Stimulated activated CD4-positive, alpha-beta T cell treated with anti-CD3 and anti-CD28 coated beads, Interleukin-15, amount 100 ng/mL, for 48 hours (primary cell): ENCODE measurements around the gene CDK12.
"Not testable (repeated sequence)": the region's sequence is repeated elsewhere in the genome, so short reads cannot be mapped to it uniquely, and the experiment has no call there.

Source experiments
- DNase-seq, 2 donors: peaks; one replicate each; pipeline ENCODE4 v3.0.0-alpha.2; 2020; ENCODE audit warnings: low read depth in 2 of 2

CDK12 gene

GRCh38 chr17:39461113-39461925, at the start of gene CDK12:
Gene CDK12 (plus strand): TSS chr17:39461486. CDS start chr17:39462072, 586 bp downstream.
- peak; percentile 92 for DNase-seq

DNA sequence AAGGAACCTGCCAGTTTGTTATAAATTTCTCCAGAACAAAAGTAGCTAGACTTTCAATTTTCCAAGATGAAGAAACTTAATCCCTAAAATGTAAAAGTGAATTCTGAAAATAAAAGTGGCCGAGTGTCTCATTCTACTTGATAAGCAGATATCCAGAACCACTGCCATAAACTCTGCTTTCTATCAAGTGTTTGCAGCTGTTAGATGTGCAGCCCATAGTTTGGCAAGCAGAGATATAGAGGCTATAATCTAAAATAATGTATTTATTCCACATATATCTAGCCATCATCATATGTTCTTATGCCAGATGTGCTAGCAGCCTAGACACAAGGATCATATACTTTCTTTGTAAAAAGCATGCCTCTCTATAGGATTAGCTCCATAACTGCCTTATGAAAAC, 45.1 kb upstream of the CDK12 start:
- no peak for DNase-seq

DNA sequence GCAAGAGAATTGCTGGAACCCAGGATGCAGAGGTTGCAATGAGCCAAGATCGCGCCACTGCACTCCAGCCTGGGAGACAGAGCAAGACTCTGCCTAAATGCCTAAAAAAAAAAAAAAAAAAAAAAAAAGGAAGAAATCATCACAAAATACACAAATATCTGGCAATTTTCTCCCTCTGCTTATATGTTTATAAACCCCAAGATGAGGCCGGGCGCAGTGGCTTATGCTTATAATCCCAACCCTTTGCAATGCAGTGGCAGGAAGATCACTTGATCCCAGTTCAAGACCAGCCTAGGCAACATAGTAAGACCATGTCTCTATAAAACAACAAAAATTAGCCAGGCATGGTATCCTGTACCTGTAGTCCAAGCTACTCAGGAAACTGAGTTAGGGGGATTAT, 31.7 kb upstream of the CDK12 start:
- no peak for DNase-seq

- DNase-seq = not testable (repeated sequence)
These were observed 21.4 kb upstream of the CDK12 start for GRCh38 chr17:39439868-39440267.

GRCh38 chr17:39443326-39443725, 18.0 kb upstream of the CDK12 start:
- no peak for DNase-seq

- DNase-seq = no peak
These were observed 13.7 kb upstream of the CDK12 start for GRCh38 chr17:39447561-39447960.

- DNase-seq = no peak
These were observed 11.2 kb upstream of the CDK12 start for GRCh38 chr17:39450051-39450450.

- peak; percentile 89 to 91 for DNase-seq
These were observed 10.3 kb upstream of the CDK12 start, which contains the start of gene MED1 for GRCh38 chr17:39450847-39451581. Gene MED1 (minus strand): TSS chr17:39451263. CDS start chr17:39451062, 201 bp downstream.

DNA sequence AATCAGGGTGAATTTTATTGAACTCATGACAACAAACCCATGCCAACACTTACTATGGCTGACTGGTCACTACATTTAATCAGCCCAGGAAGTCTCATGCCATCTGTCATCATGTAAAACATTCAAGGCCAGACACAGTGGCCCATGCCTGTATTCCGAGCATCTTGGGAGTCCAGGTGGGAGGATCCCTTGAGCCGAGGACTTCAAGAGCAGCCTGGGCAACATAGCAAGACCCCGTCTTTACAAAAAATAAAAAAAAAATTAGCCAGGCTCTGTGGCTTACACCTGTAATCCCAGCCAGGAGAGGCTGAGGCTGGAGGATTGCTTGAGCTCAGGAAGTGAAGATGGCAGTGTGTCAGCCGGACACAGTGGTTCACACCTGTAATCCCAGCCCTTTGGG, 5.4 kb upstream of the CDK12 start:
- DNase-seq = no peak

DNA sequence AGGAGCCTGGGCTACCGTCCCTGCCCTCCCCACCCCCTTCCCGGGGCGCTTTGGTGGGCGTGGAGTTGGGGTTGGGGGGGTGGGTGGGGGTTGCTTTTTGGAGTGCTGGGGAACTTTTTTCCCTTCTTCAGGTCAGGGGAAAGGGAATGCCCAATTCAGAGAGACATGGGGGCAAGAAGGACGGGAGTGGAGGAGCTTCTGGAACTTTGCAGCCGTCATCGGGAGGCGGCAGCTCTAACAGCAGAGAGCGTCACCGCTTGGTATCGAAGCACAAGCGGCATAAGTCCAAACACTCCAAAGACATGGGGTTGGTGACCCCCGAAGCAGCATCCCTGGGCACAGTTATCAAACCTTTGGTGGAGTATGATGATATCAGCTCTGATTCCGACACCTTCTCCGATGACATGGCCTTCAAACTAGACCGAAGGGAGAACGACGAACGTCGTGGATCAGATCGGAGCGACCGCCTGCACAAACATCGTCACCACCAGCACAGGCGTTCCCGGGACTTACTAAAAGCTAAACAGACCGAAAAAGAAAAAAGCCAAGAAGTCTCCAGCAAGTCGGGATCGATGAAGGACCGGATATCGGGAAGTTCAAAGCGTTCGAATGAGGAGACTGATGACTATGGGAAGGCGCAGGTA, 762 bp downstream of the CDK12 start:
- no peak for DNase-seq

- no peak for DNase-seq
These were observed 1.5 kb downstream of the CDK12 start for GRCh38 chr17:39462631-39463375.

- DNase-seq = not testable (repeated sequence)
These were observed 3.4 kb downstream of the CDK12 start for GRCh38 chr17:39464639-39465181.

DNA sequence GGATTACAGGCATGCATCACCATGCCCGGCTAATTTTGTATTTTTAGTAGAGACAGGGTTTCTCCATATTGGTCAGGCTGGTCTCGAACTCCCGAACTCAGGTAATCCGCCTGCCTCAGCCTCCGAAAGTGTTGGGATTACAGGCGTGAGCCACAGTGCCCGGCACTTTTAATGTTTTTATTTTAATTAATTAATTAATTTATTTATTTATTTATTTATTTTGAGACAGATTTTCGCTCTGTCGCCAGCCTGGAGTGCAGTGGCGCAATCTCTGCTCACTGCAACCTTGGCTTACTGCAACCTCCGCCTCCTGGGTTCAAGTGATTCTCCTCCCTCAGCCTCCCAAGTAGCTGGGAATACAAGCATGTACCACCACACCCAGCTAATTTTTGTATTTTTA, 7.3 kb downstream of the CDK12 start:
- not testable (repeated sequence) for DNase-seq

DNA sequence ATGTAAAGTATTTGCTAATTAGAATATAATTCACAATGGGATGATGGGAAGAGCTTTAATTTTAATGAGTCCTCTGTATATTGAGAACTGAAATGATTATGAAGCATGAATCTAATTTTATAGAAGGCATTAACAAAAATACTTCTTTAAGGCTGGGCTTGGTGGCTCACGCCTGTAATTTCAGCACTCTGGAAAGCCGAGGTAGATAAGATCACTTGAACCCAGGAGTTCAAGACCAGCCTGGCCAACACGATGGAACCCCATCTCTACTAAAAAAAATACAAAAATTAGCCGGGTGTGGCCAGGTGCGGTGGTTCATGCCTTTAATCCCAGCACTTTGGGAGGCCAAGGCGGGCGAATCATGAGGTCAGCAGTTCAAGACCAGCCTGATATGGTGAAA, 12.0 kb downstream of the CDK12 start:
- DNase-seq = no peak

DNA sequence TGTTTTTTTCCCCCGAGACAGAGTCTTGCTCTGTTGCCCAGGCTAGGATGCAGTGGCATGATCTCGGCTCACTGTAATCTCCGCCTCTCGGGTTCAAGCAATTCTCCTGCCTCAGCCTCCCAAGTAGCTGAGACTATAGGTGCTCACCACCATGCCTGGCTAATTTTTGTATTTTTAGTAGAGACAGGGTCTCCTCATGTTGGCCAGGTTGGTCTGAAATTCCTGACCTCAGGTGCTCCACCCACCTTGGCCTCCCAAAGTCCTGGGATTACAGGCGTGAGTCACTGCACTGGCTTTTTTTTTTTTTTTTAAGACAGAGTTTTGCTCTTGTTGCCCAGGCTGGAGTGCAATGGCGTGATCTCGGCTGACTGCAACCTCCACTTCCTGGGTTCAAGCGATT, 18.3 kb downstream of the CDK12 start:
- not testable (repeated sequence) for DNase-seq

DNA sequence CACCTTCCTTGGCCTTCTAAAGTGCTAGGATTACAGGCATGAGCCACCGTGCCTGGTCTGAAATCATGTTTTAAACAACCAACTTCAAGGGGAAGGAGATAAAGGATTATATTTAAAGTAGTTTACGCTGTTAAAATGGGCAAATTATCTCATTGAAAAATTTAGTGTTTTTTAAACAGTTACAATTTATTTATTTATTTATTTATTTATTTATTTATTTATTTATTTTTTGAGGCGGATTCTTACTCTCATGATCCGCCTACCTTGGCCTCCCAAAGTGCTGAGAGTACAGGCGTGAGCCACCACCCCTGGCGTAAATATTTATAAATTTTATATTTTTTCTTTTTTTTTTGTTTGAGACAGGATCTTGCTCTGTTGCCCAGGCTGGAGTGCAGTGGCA, 22.2 kb downstream of the CDK12 start:
- no peak for DNase-seq

DNA sequence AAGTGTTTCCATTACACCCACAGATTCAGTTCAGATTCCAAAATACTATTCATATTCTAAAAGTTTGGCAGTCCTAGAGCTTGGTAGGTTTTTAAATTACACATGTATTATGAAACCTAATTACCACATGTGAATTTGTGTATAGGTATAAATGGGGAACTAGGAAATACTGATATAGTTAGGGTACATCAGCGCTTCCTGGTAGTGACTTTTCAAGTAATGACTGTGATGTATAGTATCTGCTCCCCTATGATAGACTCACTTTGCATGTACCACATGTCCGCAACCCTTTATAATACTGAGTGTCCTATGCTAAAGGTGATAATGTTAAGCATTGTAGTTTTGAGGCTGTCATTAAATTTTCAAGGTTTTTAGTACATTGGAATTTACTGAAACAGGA, 22.9 kb downstream of the CDK12 start:
- no peak for DNase-seq

GRCh38 chr17:39485555-39485954, 24.3 kb downstream of the CDK12 start:
- DNase-seq = no peak

- DNase-seq = no peak
These were observed 25.0 kb downstream of the CDK12 start for GRCh38 chr17:39486242-39486641.

GRCh38 chr17:39487490-39487889, 26.2 kb downstream of the CDK12 start:
- not testable (repeated sequence) for DNase-seq

DNA sequence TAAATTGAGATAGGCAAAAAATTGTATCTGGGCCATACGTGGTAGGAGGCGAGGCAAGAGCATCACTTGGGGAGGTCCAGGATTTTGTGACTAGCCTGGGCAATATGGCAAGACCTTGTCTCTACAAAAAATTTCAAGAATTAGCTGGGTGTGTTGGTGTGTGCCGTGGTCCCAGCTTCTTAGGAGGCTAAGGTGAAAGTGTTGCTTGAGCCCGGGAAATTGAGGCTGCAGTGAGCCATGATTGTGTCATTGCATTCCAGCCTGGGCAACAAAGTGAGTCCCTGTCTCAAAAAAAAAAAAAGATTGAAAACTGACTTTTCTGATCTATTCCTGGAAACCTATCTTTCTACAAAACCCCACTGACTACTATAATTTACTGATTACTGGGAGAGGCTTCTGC, 26.7 kb downstream of the CDK12 start:
- no peak for DNase-seq
